GM23338 (cell line): ENCODE measurements around the gene SARM1. TPM values are rescaled to one million over a fixed set of nuclear protein-coding genes. Genes with fewer than 3 reads are reported as not detected.

ENCODE experiments used
- ATAC-seq: fragments of 200-7000 bp; cut with Tn5 transposase; 3 replicates; pipeline ENCODE4 v1.9.1; 2020
- DNase-seq: peaks from one replicate; pipeline ENCODE4 v3.0.0-alpha.2; 2015; ENCODE audit warnings: low spot score
- H2AFZ ChIP-seq: fragments of 200-600 bp; sonication (generic); 2 replicates; pipeline ENCODE4 v1.8.0; 2016; ENCODE audit warnings: antibody characterized with exemption, mild to moderate bottlenecking, moderate library complexity
- H3F3A ChIP-seq: fragments of 200-600 bp; sonication (generic); replicated peaks from 2 replicates; pipeline ENCODE4 v1.8.0; 2017; ENCODE audit warnings: antibody characterized with exemption, mixed run types, low read depth
- H3K27ac ChIP-seq: fragments of 200-600 bp; sonication (generic); 2 replicates; pipeline ENCODE4 v1.6.1; 2016; ENCODE audit warnings: low read depth
- H3K27me3 ChIP-seq: fragments of 200-600 bp; sonication (generic); 2 replicates; pipeline ENCODE4 v1.8.0; 2016; ENCODE audit warnings: mild to moderate bottlenecking, mixed run types, moderate library complexity; ENCODE audit not compliant: insufficient read depth
- H3K36me3 ChIP-seq: fragments of 200-600 bp; sonication (generic); 2 replicates; pipeline ENCODE4 v1.8.0; 2016; ENCODE audit warnings: mild to moderate bottlenecking; ENCODE audit not compliant: insufficient read depth
- H3K4me1 ChIP-seq: fragments of 200-600 bp; sonication (generic); 2 replicates; pipeline ENCODE4 v1.8.0; 2016; ENCODE audit warnings: mild to moderate bottlenecking, moderate library complexity; ENCODE audit not compliant: insufficient read depth
- H3K4me2 ChIP-seq: fragments of 200-600 bp; sonication (generic); 2 replicates; pipeline ENCODE4 v1.7.1; 2017; ENCODE audit warnings: mixed run types
- H3K4me3 ChIP-seq: fragments of 200-600 bp; sonication (generic); 2 replicates; pipeline ENCODE4 v1.6.1; 2016; ENCODE audit warnings: mixed run types
- H3K79me2 ChIP-seq: fragments of 200-600 bp; sonication (generic); replicated peaks from 2 replicates; pipeline ENCODE4 v1.8.0; 2017; ENCODE audit warnings: mild to moderate bottlenecking; ENCODE audit not compliant: insufficient read depth
- H3K9me2 ChIP-seq: fragments of 200-600 bp; sonication (generic); 2 replicates; pipeline ENCODE4 v1.8.0; 2017; ENCODE audit not compliant: insufficient read depth
- H4K20me1 ChIP-seq: fragments of 200-600 bp; sonication (generic); replicated peaks from 2 replicates; pipeline ENCODE4 v1.8.0; 2017; ENCODE audit warnings: mild to moderate bottlenecking; ENCODE audit not compliant: insufficient read depth
- H3K27ac Mint-ChIP-seq: 2 replicates; pipeline ENCODE4 v1.8.0; 2020; ENCODE audit warnings: inconsistent platforms, mild to moderate bottlenecking, moderate library complexity, mixed read lengths
- H3K27me3 Mint-ChIP-seq: 3 replicates; pipeline ENCODE4 v1.8.0; 2022; ENCODE audit warnings: low read depth, mild to moderate bottlenecking, moderate library complexity, mixed read lengths, inconsistent platforms; ENCODE audit not compliant: insufficient read depth, poor library complexity
- H3K36me3 Mint-ChIP-seq: 3 replicates; pipeline ENCODE4 v1.8.0; 2021; ENCODE audit warnings: low read depth, mild to moderate bottlenecking, inconsistent platforms, moderate library complexity, mixed read lengths
- H3K4me1 Mint-ChIP-seq: 3 replicates; pipeline ENCODE4 v1.8.0; 2020; ENCODE audit warnings: mild to moderate bottlenecking, inconsistent platforms, mixed read lengths
- H3K4me3 Mint-ChIP-seq: 3 replicates; pipeline ENCODE4 v1.8.0; 2021; ENCODE audit warnings: moderate library complexity, mild to moderate bottlenecking, inconsistent platforms, mixed read lengths
- H3K9me3 Mint-ChIP-seq: 3 replicates; pipeline ENCODE4 v1.8.0; 2020; ENCODE audit warnings: moderate library complexity, mild to moderate bottlenecking, inconsistent platforms, mixed read lengths
- CREB1 ChIP-seq: fragments of 250-450 bp; sonication (Bioruptor Pico); IDR thresholded peaks from 2 replicates; pipeline ENCODE4 v1.5.0; 2020; ENCODE audit warnings: low read depth, mild to moderate bottlenecking, moderate library complexity
- CTCF ChIP-seq, 2 experiments: fragments of 200-600 bp in 1 of 2; sonication (generic) in 1 of 2; conservative IDR thresholded peaks; 2 replicates each; pipeline versions ENCODE4 v1.5.1 to v1.6.1; 2016 to 2017; ENCODE audit warnings: antibody characterized with exemption in 2 of 2, low read depth in 2 of 2, mild to moderate bottlenecking in 2 of 2, moderate library complexity in 1 of 2
- EZH2 ChIP-seq: fragments of 200-600 bp; sonication (generic); IDR thresholded peaks from one replicate; pipeline ENCODE4 v1.8.0; 2017; ENCODE audit warnings: antibody characterized with exemption, mild to moderate bottlenecking, low read depth; ENCODE audit not compliant: unreplicated experiment
- EZH2phosphoT487 ChIP-seq: fragments of 200-600 bp; sonication (generic); IDR thresholded peaks from one replicate; pipeline ENCODE4 v1.8.1; 2018; ENCODE audit warnings: antibody characterized with exemption; ENCODE audit not compliant: unreplicated experiment
- JUNB ChIP-seq: IDR thresholded peaks from one replicate; pipeline ENCODE4 v1.6.1; 2016; ENCODE audit warnings: antibody characterized with exemption; ENCODE audit not compliant: unreplicated experiment
- NANOG ChIP-seq: IDR thresholded peaks from 2 replicates; pipeline ENCODE4 v1.6.1; 2016; ENCODE audit warnings: antibody characterized with exemption, borderline replicate concordance
- POLR2AphosphoS5 ChIP-seq: IDR thresholded peaks from 2 replicates; pipeline ENCODE4 v1.6.1; 2016; ENCODE audit warnings: antibody characterized with exemption, low read depth
- REST ChIP-seq: IDR thresholded peaks from one replicate; pipeline ENCODE4 v1.6.1; 2018; ENCODE audit warnings: antibody characterized with exemption; ENCODE audit not compliant: unreplicated experiment
- STAT1 ChIP-seq: IDR thresholded peaks from one replicate; pipeline ENCODE4 v1.6.1; 2016; ENCODE audit warnings: antibody characterized with exemption; ENCODE audit not compliant: unreplicated experiment
- ZNF114 ChIP-seq: fragments of 250-450 bp; sonication (Bioruptor Pico); IDR thresholded peaks from 2 replicates; pipeline ENCODE4 v1.5.0; 2020; ENCODE audit warnings: mild to moderate bottlenecking, moderate library complexity
- ZNF331 ChIP-seq: fragments of 250-450 bp; sonication (Bioruptor Pico); IDR thresholded peaks from 2 replicates; pipeline ENCODE4 v1.5.0; 2020; ENCODE audit warnings: low read depth, mild to moderate bottlenecking, moderate library complexity
- polyA plus RNA-seq: library from polyadenylated mRNA; unstranded; fragments of >200 nt; fragmentation: Nextera tagmentation; extraction: Ambion mirVana; gene quantifications from 2 replicates; pipeline ENCODE4 v1.2.1, GENCODE V29; 2016
- total RNA-seq: library from RNA; depleted of rRNA; stranded (reverse); fragments of >200 nt; shearing (Covaris generic); gene quantifications from 2 replicates; pipeline ENCODE4 v1.2.3, GENCODE V29; 2014
- TF ChIP-seq, protein P1 (sequence below): IDR thresholded peaks from 2 replicates; pipeline ENCODE4 v1.6.1; 2016; ENCODE audit warnings: antibody characterized with exemption

SARM1 gene
- total and polyA plus RNA-seq, 2 experiments from 2014 or later, result 0.89 to 15.3 TPM

DNA sequence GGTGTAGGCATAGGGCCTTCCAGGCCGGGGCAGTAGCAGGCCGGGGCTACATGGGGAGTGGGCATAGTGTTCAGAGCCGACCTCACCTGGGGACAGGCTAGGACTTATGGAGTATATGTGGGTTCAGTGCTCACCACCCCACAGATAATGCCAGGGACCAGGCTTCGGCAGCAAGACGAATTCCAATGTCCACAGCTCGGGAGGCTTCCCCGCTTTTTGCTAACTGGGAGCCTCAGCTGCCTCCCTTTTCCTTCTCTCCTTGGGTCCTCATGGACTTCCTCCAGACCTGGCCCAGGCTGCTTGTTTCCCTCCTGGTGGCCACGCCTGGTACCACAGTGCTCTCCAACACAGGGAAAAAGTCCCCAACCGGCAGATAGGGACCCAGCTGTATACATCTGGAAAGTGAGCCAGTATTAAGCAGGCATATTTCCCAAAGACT, 54.6 kb downstream of the SARM1 start:
- no peaks in the 10 kb centered on the region for H3K4me1 Mint-ChIP-seq
- Histone ChIP-seq H3K27ac (no peak overlapping the region), H3K9me2 (peaks cover 4% of the 10 kb centered on the region; the same call in 1 of the 2 replicates), H4K20me1 (no peaks in the 10 kb centered on the region; the same call in 1 of the 2 replicates), H3F3A (no peaks in the 10 kb centered on the region), H2AFZ (no peak overlapping the region; the same call in 1 of the 2 replicates), H3K4me1 (no peaks in the 10 kb centered on the region), H3K36me3 (no peaks in the 10 kb centered on the region), H3K4me3 (no peak overlapping the region), H3K4me2 (no peak overlapping the region), H3K79me2 (no peaks in the 10 kb centered on the region), H3K27me3 (no peaks in the 10 kb centered on the region)
- peak; percentile 84 for DNase-seq
- no peak overlapping the region for H3K27ac Mint-ChIP-seq
- TF ChIP-seq CTCF (conservative IDR thresholded peaks at IDR 0.05; ENCODE audit: low read depth in 2 of 2), result peak; percentile 61 to 66
- TF ChIP-seq CREB1 (CRISPR knock-in tag), result no peak
- TF ChIP-seq, protein P1, sequence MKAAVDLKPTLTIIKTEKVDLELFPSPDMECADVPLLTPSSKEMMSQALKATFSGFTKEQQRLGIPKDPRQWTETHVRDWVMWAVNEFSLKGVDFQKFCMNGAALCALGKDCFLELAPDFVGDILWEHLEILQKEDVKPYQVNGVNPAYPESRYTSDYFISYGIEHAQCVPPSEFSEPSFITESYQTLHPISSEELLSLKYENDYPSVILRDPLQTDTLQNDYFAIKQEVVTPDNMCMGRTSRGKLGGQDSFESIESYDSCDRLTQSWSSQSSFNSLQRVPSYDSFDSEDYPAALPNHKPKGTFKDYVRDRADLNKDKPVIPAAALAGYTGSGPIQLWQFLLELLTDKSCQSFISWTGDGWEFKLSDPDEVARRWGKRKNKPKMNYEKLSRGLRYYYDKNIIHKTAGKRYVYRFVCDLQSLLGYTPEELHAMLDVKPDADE, result no peak
- TF ChIP-seq ZNF114 (CRISPR knock-in tag), result no peak
- ATAC-seq, result peak; percentile 100
- no peak overlapping the region for H3K4me3 Mint-ChIP-seq
- H3K36me3 Mint-ChIP-seq, result no peaks in the 10 kb centered on the region
- no peaks in the 10 kb centered on the region for H3K9me3 Mint-ChIP-seq
- H3K27me3 Mint-ChIP-seq, result peaks cover 8% of the 10 kb centered on the region

GRCh38 chr17:28427371-28427770, 55.9 kb downstream of the SARM1 start:
- Mint-ChIP-seq H3K27ac (no peak overlapping the region), H3K4me3 (no peak overlapping the region), H3K36me3 (no peaks in the 10 kb centered on the region), H3K9me3 (no peaks in the 10 kb centered on the region), H3K4me1 (no peaks in the 10 kb centered on the region), H3K27me3 (peaks cover 8% of the 10 kb centered on the region)
- Histone ChIP-seq H3K27me3 (no peaks in the 10 kb centered on the region), H3K4me2 (no peak overlapping the region), H3K27ac (no peak overlapping the region), H3K4me3 (no peak overlapping the region), H3K79me2 (no peaks in the 10 kb centered on the region), H3K4me1 (no peaks in the 10 kb centered on the region), H2AFZ (no peak overlapping the region), H3K36me3 (no peaks in the 10 kb centered on the region), H3F3A (no peaks in the 10 kb centered on the region), H3K9me2 (peaks cover 4% of the 10 kb centered on the region; the same call in 1 of the 2 replicates), H4K20me1 (no peaks in the 10 kb centered on the region; the same call in 1 of the 2 replicates)
- no peak for ATAC-seq
- DNase-seq, result no peak
- no peak for TF ChIP-seq CREB1 (CRISPR knock-in tag)
- no peak for TF ChIP-seq REST
- TF ChIP-seq NANOG, result no peak
- no peak for TF ChIP-seq ZNF331
- no peak for TF ChIP-seq EZH2phosphoT487
- no peak for TF ChIP-seq JUNB
- no peak for TF ChIP-seq CTCF (conservative IDR thresholded peaks at IDR 0.05; ENCODE audit: low read depth in 2 of 2)
- no peak for TF ChIP-seq EZH2
- TF ChIP-seq, protein P1, result no peak
- no peak for TF ChIP-seq ZNF114 (CRISPR knock-in tag)
- TF ChIP-seq POLR2AphosphoS5, result no peak
- TF ChIP-seq STAT1, result no peak
